GM12865 (cell line): ENCODE measurements around the gene DDX52.
A peak's percentile ranks its signal among the peaks of the same experiment; 100 is the strongest.

Source experiments
- DNase-seq: peaks from one replicate; pipeline ENCODE4 v3.0.0; 2010; ENCODE audit warnings: low read depth
- H3K4me3 ChIP-seq: 2 replicates; pipeline ENCODE4 v1.5.1; 2011; ENCODE audit warnings: mild to moderate bottlenecking, low read depth, low read length, control low read depth
- CTCF ChIP-seq: IDR thresholded peaks from 2 replicates; pipeline ENCODE4 v1.5.1; 2011; ENCODE audit warnings: low read length, control low read depth, low read depth, inconsistent platforms; ENCODE audit not compliant: insufficient read depth; ENCODE audit errors: missing control alignments

The DDX52 gene

GRCh38 chr17:37592291-37592690 lies 51.0 kb downstream of the DDX52 start:
- DNase-seq, result no peak
- no peak for TF ChIP-seq CTCF
- H3K4me3 ChIP-seq, result no peak overlapping the region

GRCh38 chr17:37585066-37585465 lies 58.2 kb downstream of the DDX52 start:
- TF ChIP-seq CTCF, result no peak
- DNase-seq, result no peak
- H3K4me3 ChIP-seq, result no peak overlapping the region

- DNase-seq, result no peak
- no peak overlapping the region for H3K4me3 ChIP-seq
- no peak for TF ChIP-seq CTCF
Observed at GRCh38 chr17:37576281-37576680, 67.0 kb downstream of the DDX52 start.

- DNase-seq, result no peak
- H3K4me3 ChIP-seq, result no peak overlapping the region
- TF ChIP-seq CTCF, result no peak
Observed at GRCh38 chr17:37574427-37574826, 68.8 kb downstream of the DDX52 start.

GRCh38 chr17:37571674-37572073 lies 71.6 kb downstream of the DDX52 start:
- DNase-seq, result no peak
- H3K4me3 ChIP-seq, result no peak overlapping the region
- no peak for TF ChIP-seq CTCF

- peak; percentile 28 for TF ChIP-seq CTCF
- H3K4me3 ChIP-seq, result no peak overlapping the region
- DNase-seq, result peak; percentile 31
Observed at GRCh38 chr17:37570527-37571093, 72.6 kb downstream of the DDX52 start.

- no peak for TF ChIP-seq CTCF
- H3K4me3 ChIP-seq, result no peak overlapping the region
- DNase-seq, result no peak
Observed at GRCh38 chr17:37568350-37569053, 74.7 kb downstream of the DDX52 start.
